B cell (primary cell): ENCODE measurements around the gene WDR38.
"Not testable (repeated sequence)": the region's sequence is repeated elsewhere in the genome, so short reads cannot be mapped to it uniquely, and the experiment has no call there.

Experiments
- CTCF ChIP-seq: fragments of 200-600 bp; IDR thresholded peaks from one replicate; pipeline ENCODE4 v1.8.0; 2022; ENCODE audit warnings: antibody characterized with exemption, mild to moderate bottlenecking
- EZH2 ChIP-seq: IDR thresholded peaks from 2 replicates; pipeline ENCODE4 v1.6.1; 2012; ENCODE audit warnings: borderline replicate concordance, low read depth, mild to moderate bottlenecking, moderate library complexity, low read length; ENCODE audit not compliant: insufficient read depth, poor library complexity, severe bottlenecking

GRCh38 chr9:124846467-124846866 lies 6.8 kb upstream of the WDR38 start:
- not testable (repeated sequence) for TF ChIP-seq EZH2, CTCF
